Thymus (tissue), 11 donors: ENCODE results near the gene SYTL2. TPM values are rescaled to one million over a fixed set of nuclear protein-coding genes. Genes with fewer than 3 reads are reported as not detected.

Source experiments
- DNase-seq, 9 donors: peaks; one replicate each; pipeline ENCODE4 v3.0.0-alpha.2; 2013; ENCODE audit warnings: low spot score in 9 of 9, low read depth in 6 of 9, missing footprints in 1 of 9
- H3K27ac ChIP-seq, 2 donors: one replicate each; pipeline ENCODE4 v1.5.1; 2013; ENCODE audit warnings: control low read depth in 1 of 2, low read depth in 1 of 2, low read length in 1 of 2, mild to moderate bottlenecking in 1 of 2, moderate library complexity in 1 of 2
- H3K27me3 ChIP-seq, 2 donors: one replicate each; pipeline ENCODE4 v1.5.1; 2013; ENCODE audit warnings: low read length in 1 of 2; ENCODE audit not compliant: control insufficient read depth in 2 of 2, insufficient read depth in 1 of 2
- H3K36me3 ChIP-seq, 2 donors: one replicate each; pipeline ENCODE4 v1.5.1; 2013; ENCODE audit warnings: low read length in 1 of 2, mild to moderate bottlenecking in 1 of 2, moderate library complexity in 1 of 2; ENCODE audit not compliant: control insufficient read depth in 2 of 2, insufficient read depth in 2 of 2
- H3K4me1 ChIP-seq, 2 donors: one replicate each; pipeline ENCODE4 v1.5.1; 2013; ENCODE audit warnings: low read length in 2 of 2; ENCODE audit not compliant: control insufficient read depth in 2 of 2, insufficient read depth in 2 of 2
- H3K4me3 ChIP-seq, 2 donors: one replicate each; pipeline ENCODE4 v1.5.1; 2013; ENCODE audit warnings: low read length in 2 of 2, control low read depth in 1 of 2, mild to moderate bottlenecking in 1 of 2
- H3K9me3 ChIP-seq, 2 donors: one replicate each; pipeline ENCODE4 v1.5.1; 2013; ENCODE audit warnings: low read length in 1 of 2, mild to moderate bottlenecking in 1 of 2; ENCODE audit not compliant: control insufficient read depth in 2 of 2, insufficient read depth in 1 of 2
- WGBS: extraction: QIAGEN DNeasy Blood & Tissue Kit; methylation state at CpG from one replicate; pipeline ENCODE4 v1.1.7; 2013; 5-methylcytosine and 5-hydroxymethylcytosine counted together
- polyA plus RNA-seq: library from polyadenylated mRNA; stranded (reverse); fragments of 200-250 nt; gene quantifications from one replicate; pipeline ENCODE4 v1.2.3, GENCODE V29; 2013
- total RNA-seq: library from RNA; stranded (reverse); fragments of 120-200 nt; gene quantifications from one replicate; pipeline ENCODE4 v1.2.4, GENCODE V29; 2013
- donor health status: healthy.

Gene SYTL2
- total and polyA plus RNA-seq, 2 donors, result 15.1 to 22.2 TPM

DNA sequence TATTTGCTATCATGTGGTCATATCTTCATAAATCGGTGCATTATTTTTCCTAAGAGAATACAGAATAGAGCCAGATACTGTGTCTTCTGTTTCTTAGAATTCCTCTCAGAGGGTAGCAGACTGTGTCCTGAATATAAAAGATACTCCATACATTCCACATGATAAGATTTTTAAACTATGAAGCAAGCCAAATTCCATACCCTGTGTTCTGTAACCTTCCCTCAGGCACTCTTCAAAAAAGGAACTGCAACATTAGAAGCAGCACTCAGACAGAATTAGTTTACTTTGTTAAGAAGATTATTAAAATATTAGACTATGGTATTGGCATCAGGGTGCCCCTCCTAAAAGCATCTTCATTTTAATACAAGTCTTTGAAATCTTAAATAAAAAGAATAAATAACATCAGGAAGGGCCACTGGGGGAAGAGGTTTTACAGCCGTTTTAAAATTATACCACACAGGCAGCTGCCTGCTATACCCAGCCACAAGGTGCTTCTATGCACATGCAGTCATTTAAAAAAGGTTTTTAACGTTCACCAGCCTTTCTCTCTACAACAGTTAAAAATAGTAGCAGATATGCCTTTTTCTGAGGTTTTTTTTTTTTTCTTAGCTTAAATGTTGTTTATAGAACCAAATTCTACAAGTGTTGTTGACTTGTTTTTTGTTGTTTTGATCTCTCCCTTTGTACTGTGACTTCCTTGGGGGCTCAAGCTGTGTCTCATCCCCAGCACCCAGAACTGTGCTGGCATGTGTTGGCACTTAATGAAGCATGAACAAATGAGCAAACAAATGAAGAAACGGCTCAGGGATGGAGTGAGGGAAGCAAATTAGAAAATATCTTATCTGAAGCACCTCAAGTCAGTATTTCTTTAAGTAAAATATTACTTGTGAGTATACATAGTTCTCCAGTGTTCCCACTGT, 70.2 kb downstream of the SYTL2 start:
- Histone ChIP-seq H3K4me1 (peaks cover 7 to 26% of the 10 kb centered on the region in 2 donors), H3K4me3 (no peak overlapping the region), H3K27me3 (peaks cover 16% of the 10 kb centered on the region in 2 donors), H3K36me3 (no peaks in the 10 kb centered on the region), H3K27ac (peak overlapping the region; percentile 14 to 52), H3K9me3 (no peaks in the 10 kb centered on the region)
- peak in 2 of 9 donors; percentile 16 to 56 for DNase-seq
- 35% methylated on average over 4 of the region's 4 CpGs for WGBS

DNA sequence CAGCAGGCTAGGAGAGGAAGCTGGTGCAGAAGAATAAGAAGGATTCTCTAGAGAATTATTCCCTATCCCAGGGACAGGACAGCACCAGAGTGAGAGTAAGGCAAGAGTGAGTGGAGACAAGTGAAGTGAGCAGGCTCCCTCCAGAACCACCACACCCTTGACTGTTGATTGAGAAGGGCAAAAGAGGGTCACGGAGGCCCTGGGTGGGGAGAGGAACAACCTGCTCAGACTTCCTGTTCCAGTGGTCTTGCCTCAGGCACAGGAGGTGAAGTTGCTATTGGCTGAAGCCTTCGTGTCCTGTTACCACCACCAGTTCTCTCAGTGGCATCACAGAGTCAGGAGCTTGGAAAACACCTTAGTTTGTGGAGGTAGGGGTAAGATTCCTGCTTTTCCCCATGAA, 73.2 kb downstream of the SYTL2 start:
- peak in 1 of 9 donors; percentile 42 for DNase-seq
- Histone ChIP-seq H3K4me3 (no peak overlapping the region), H3K27me3 (peaks cover 6 to 10% of the 10 kb centered on the region in 2 donors), H3K9me3 (no peaks in the 10 kb centered on the region), H3K27ac (no peak overlapping the region), H3K36me3 (no peaks in the 10 kb centered on the region), H3K4me1 (peaks cover 4 to 20% of the 10 kb centered on the region in 2 donors)
- WGBS, result 23% methylated on average over 2 of the region's 2 CpGs

DNA sequence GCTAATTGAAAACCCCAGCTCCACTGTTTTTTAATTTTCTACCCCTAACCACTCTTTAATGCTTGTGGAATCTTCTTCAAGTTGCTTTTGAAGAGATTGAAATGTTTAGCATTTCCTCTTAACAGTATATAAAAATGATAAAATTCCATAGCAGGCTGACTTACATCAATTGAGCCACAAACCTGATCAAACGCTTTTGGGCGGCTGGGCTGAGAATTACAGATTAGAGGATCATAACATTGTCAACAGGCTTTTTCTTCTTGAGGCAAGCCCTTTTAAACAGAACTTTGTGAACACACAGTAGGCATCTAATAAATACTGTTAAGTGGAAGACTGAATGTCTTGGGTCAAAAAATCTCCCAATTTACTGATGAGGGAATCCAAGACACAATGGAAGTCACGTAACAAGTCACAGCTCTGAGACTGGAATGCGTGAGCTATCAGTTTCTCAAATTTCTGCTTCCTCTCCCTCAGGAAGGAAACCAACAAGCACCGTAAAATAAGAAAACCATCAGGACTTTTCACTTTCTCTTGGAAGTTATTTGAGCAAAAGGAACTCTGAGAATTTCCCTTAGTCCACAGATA, 75.0 kb downstream of the SYTL2 start:
- H3K27ac ChIP-seq, result no peak overlapping the region
- H3K4me3 ChIP-seq, result no peak overlapping the region

DNA sequence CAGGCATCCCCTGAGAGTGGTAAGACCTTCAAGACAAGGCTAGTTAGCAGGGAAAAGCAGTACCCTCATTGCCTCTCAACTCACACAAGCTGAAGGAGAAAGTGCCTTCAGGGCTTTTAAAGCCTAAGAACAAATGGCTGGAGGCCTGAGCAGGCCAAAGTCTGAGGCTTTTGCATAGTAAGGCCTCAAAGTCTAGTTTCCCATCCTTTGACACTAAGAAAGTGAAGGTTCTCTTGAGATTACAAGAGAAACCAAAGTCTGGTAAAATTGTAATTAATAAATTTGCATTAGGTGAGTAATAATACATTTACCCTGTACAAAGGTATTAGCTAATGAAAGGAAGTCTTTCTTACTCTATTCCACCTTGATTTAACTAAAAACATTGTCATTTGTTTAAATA, 78.0 kb downstream of the SYTL2 start:
- no peaks in the 10 kb centered on the region for H3K36me3 ChIP-seq
- H3K4me3 ChIP-seq, result no peak overlapping the region
- no peaks in the 10 kb centered on the region for H3K9me3 ChIP-seq
- H3K4me1 ChIP-seq, result peaks cover 0 to 5% of the 10 kb centered on the region in 2 donors
- DNase-seq, result no peak
- peaks cover 2 to 3% of the 10 kb centered on the region in 2 donors for H3K27me3 ChIP-seq
- H3K27ac ChIP-seq, result no peak overlapping the region

More for the DNA sequence above, 75.0 kb downstream of the SYTL2 start:
- 93% methylated on average over 5 of the region's 5 CpGs for WGBS
- Histone ChIP-seq H3K27me3 (peaks cover 6 to 10% of the 10 kb centered on the region in 2 donors), H3K4me1 (peaks cover 4 to 15% of the 10 kb centered on the region in 2 donors), H3K36me3 (no peaks in the 10 kb centered on the region), H3K9me3 (no peaks in the 10 kb centered on the region)
- no peak for DNase-seq

DNA sequence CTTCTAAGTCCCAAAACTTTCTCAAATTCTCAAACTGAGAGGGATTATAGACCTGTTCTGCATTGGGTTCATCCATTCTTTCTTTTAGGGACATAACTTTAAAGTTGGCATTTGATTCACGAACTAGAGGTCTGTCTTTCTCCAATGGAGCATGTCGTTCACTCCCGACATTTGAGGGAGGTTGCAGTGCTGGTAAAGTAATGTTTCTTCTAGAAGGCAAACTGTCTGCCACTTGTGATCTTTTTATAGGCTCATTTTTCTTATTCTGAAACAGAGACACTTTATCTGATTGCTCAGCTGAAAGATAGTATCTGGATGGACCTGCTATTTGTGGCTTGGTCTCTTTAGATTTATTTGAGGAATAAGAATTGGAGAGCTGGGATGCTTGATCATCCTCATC, 84.6 kb downstream of the SYTL2 start:
- Histone ChIP-seq H3K4me1 (no peaks in the 10 kb centered on the region), H3K4me3 (no peak overlapping the region), H3K9me3 (no peaks in the 10 kb centered on the region), H3K36me3 (no peaks in the 10 kb centered on the region), H3K27ac (no peak overlapping the region), H3K27me3 (no peaks in the 10 kb centered on the region)
- DNase-seq, result no peak
- 96% methylated on average over 3 of the region's 3 CpGs for WGBS

DNA sequence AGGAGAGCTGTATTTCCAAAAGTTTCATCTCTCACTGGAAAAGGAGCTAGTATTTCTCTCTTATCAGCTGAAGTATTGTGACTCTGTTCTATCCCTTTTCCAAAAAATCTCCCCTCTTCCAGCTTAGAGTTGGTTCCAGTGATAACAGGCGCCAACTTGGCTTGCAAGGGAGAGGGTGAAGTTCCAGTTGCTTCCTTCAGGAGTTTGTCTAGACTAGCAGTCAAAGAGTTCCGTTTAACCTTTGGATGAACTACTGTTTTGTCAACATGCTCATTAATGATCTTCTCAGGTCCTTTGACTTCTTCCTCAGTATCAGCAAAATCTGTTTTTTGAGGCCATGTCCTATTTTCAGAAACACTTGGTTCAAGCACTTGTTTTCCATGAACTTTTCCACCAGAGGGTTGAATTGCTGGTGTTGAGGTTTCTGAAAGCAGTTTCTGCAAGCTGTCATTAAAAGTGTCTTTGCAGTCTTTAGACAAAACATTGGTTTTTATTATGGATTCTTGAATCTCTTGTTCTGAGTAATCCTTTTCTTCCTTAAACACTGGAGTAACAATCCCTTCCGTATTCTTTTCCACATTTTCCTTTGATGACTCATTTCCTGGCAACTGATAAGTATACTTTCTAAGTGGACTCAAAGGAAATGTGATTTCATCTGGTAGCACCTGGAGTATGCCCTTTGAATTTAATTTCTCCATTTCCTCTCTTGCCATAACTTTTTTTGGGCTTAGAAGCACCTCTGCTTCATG, 85.3 kb downstream of the SYTL2 start:
- 94% methylated on average over 3 of the region's 3 CpGs for WGBS
- Histone ChIP-seq H3K4me3 (no peak overlapping the region), H3K9me3 (no peaks in the 10 kb centered on the region), H3K36me3 (no peaks in the 10 kb centered on the region), H3K4me1 (no peaks in the 10 kb centered on the region), H3K27me3 (no peaks in the 10 kb centered on the region), H3K27ac (no peak overlapping the region)
- DNase-seq, result no peak

DNA sequence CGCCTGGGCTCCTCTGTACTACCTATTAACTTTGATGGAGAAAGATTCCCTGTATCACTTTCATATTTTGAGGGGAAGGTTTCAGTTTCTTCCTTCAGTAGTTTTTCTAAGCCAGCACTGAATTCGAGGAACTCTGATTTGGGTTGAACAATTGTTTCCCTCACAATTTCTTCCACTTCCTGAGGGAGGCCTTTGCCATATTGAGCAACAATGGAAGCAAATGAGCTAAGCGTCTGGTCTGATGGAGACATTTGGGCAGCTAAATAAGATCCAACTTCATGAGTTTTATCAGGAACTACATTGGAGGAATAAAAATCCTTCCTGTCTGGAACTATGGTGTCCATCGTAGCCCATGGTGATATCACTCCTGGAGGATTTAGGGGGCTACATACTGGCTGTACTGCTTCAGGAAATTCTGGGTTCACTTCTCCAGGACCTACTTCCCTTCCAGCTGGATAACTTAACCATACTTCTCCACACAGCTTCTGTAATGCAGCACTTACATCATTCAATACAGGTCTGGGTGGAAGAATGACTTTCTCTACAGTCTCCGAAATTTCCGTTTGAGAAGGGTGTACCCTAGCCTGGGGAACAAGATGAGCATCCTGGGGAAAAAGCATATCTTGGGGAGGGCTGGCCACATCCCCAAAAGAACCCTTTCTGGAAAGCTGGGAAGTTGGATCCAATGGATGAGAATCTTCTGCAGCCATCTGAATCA, 86.0 kb downstream of the SYTL2 start:
- DNase-seq, result no peak
- no peak overlapping the region for H3K4me3 ChIP-seq
- no peaks in the 10 kb centered on the region for H3K27me3 ChIP-seq
- no peaks in the 10 kb centered on the region for H3K9me3 ChIP-seq
- no peaks in the 10 kb centered on the region for H3K4me1 ChIP-seq
- no peaks in the 10 kb centered on the region for H3K36me3 ChIP-seq
- 94% methylated on average over 6 of the region's 6 CpGs for WGBS
- no peak overlapping the region for H3K27ac ChIP-seq

DNA sequence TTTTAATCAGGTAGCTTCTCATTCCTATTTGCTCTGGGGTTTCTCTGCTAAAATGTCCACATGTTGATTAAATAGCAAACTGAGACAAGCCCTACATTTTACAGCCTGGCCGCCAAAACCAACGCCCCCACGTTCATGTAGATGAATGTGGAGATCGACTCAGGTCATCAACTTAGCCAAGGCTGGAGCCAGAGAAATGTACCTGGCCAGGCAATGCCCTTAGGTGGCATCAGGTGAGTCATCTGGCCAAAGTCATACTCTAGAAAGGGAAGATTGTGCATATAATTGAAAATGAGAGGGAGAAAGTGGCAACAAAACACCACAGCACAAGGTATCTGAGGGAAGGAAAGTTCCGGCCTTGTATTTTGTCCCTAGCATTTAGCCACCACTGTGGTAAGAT, 87.9 kb downstream of the SYTL2 start:
- Histone ChIP-seq H3K27ac (no peak overlapping the region), H3K4me3 (no peak overlapping the region), H3K27me3 (peaks cover 0 to 2% of the 10 kb centered on the region in 2 donors), H3K9me3 (no peaks in the 10 kb centered on the region), H3K4me1 (no peaks in the 10 kb centered on the region), H3K36me3 (no peaks in the 10 kb centered on the region)
- 98% methylated on average over 5 of the region's 5 CpGs for WGBS
- no peak for DNase-seq
